Measurements from ENCODE around the gene DVL2.
"Not testable (repeated sequence)": the region's sequence is repeated elsewhere in the genome, so short reads cannot be mapped to it uniquely, and the experiment has no call there.

The DVL2 gene

GRCh38 chr17:7196651-7197401 lies 37.5 kb downstream of the DVL2 start:
- DNase-seq (ENCODE audit: low spot score) = no peak

GRCh38 chr17:7195971-7196370 lies 38.3 kb downstream of the DVL2 start:
- no peak for DNase-seq (ENCODE audit: low spot score)

GRCh38 chr17:7192271-7192937 lies 41.9 kb downstream of the DVL2 start:
- no peak for DNase-seq (ENCODE audit: low spot score)

- no peak for DNase-seq (ENCODE audit: low spot score)
These were observed 42.6 kb downstream of the DVL2 start for GRCh38 chr17:7191571-7192270.

GRCh38 chr17:7191069-7191468 lies 43.2 kb downstream of the DVL2 start:
- DNase-seq (ENCODE audit: low spot score) = no peak

GRCh38 chr17:7190276-7190917 lies 43.9 kb downstream of the DVL2 start:
- no peak for DNase-seq (ENCODE audit: low spot score)

- DNase-seq (ENCODE audit: low spot score) = no peak
These were observed 48.1 kb downstream of the DVL2 start for GRCh38 chr17:7186241-7186640.

- no peak for DNase-seq (ENCODE audit: low spot score)
These were observed 49.7 kb downstream of the DVL2 start for GRCh38 chr17:7184647-7185046.

GRCh38 chr17:7184091-7184488 lies 50.2 kb downstream of the DVL2 start:
- no peak for DNase-seq (ENCODE audit: low spot score)

GRCh38 chr17:7183433-7184090 lies 50.8 kb downstream of the DVL2 start:
- no peak for DNase-seq (ENCODE audit: low spot score)

GRCh38 chr17:7182101-7182500 lies 52.2 kb downstream of the DVL2 start:
- DNase-seq (ENCODE audit: low spot score) = not testable (repeated sequence)

GRCh38 chr17:7179317-7180254 lies 54.7 kb downstream of the DVL2 start, which contains the start of gene ASGR1:
Gene ASGR1, minus strand, starts transcription at chr17:7179370. Its CDS starts 807 bp downstream, at chr17:7178563.
- DNase-seq (ENCODE audit: low spot score) = no peak

- no peak for DNase-seq (ENCODE audit: low spot score)
These were observed 55.4 kb downstream of the DVL2 start for GRCh38 chr17:7178973-7179316.

GRCh38 chr17:7177954-7178477 lies 56.3 kb downstream of the DVL2 start:
- no peak for DNase-seq (ENCODE audit: low spot score)

GRCh38 chr17:7177191-7177953 lies 56.9 kb downstream of the DVL2 start:
- peak; percentile 13 for DNase-seq (ENCODE audit: low spot score)

- DNase-seq (ENCODE audit: low spot score) = no peak
These were observed 57.5 kb downstream of the DVL2 start for GRCh38 chr17:7176841-7177190.

GRCh38 chr17:7176107-7176840 lies 58.0 kb downstream of the DVL2 start:
- no peak for DNase-seq (ENCODE audit: low spot score)

Data from hematopoietic multipotent progenitor cell treated with erythropoietin and hydrocortisone succinate and interleukin-3 and kit ligand, for 17 days (in vitro differentiated cells).